Loucy (cell line): ENCODE results near the gene PRTG.
A peak's percentile ranks its signal among the peaks of the same experiment; 100 is the strongest.
"Not testable (repeated sequence)": the region's sequence is repeated elsewhere in the genome, so short reads cannot be mapped to it uniquely, and the experiment has no call there.

Experiments
- H2AFZ ChIP-seq: fragments of 200-600 bp; sonication (generic); 2 replicates; pipeline ENCODE4 v1.6.0; 2016; ENCODE audit warnings: antibody characterized with exemption, mild to moderate bottlenecking, low read length, moderate library complexity
- H3F3A ChIP-seq: fragments of 200-600 bp; 2 replicates; pipeline ENCODE4 v1.6.0; 2016; ENCODE audit warnings: antibody characterized with exemption, low read depth, mild to moderate bottlenecking
- H3K27me3 ChIP-seq: fragments of 200-600 bp; sonication (generic); 2 replicates; pipeline ENCODE4 v1.6.1; 2014; ENCODE audit warnings: low read length, mild to moderate bottlenecking; ENCODE audit not compliant: insufficient read depth, poor library complexity, severe bottlenecking
- H3K36me3 ChIP-seq: fragments of 200-600 bp; sonication (generic); 2 replicates; pipeline ENCODE4 v1.6.1; 2016; ENCODE audit warnings: low read length; ENCODE audit not compliant: insufficient read depth
- H3K4me1 ChIP-seq: fragments of 200-600 bp; sonication (generic); 2 replicates; pipeline ENCODE4 v1.5.1; 2014; ENCODE audit warnings: low read length, mild to moderate bottlenecking; ENCODE audit not compliant: insufficient read depth, poor library complexity, severe bottlenecking
- H3K4me2 ChIP-seq: fragments of 200-600 bp; sonication (generic); 2 replicates; pipeline ENCODE4 v1.6.0; 2014; ENCODE audit warnings: antibody characterized with exemption, low read length, low read depth, mild to moderate bottlenecking; ENCODE audit not compliant: poor library complexity, severe bottlenecking
- H3K4me3 ChIP-seq: fragments of 200-600 bp; sonication (generic); 2 replicates; pipeline ENCODE4 v1.5.1; 2014; ENCODE audit warnings: low read length, mild to moderate bottlenecking, mixed read lengths; ENCODE audit not compliant: poor library complexity, severe bottlenecking
- H3K79me2 ChIP-seq: fragments of 200-600 bp; sonication (generic); 2 replicates; pipeline ENCODE4 v1.6.1; 2014; ENCODE audit warnings: low read length; ENCODE audit not compliant: insufficient read depth
- H3K9ac ChIP-seq: fragments of 200-600 bp; sonication (generic); 2 replicates; pipeline ENCODE4 v1.6.0; 2014; ENCODE audit warnings: mild to moderate bottlenecking, low read depth, low read length, moderate library complexity; ENCODE audit not compliant: poor library complexity, severe bottlenecking
- H3K9me2 ChIP-seq: fragments of 200-600 bp; sonication (generic); replicated peaks from 2 replicates; pipeline ENCODE4 v1.6.1; 2016; ENCODE audit warnings: low read depth, low read length, mixed read lengths
- H3K9me3 ChIP-seq: fragments of 200-600 bp; sonication (generic); 2 replicates; pipeline ENCODE4 v1.6.1; 2014; ENCODE audit warnings: mild to moderate bottlenecking, antibody characterized with exemption, low read length, low read depth; ENCODE audit not compliant: insufficient read depth
- H4K20me1 ChIP-seq: fragments of 200-600 bp; sonication (generic); 2 replicates; pipeline ENCODE4 v1.6.0; 2014; ENCODE audit warnings: antibody characterized with exemption, low read length, mild to moderate bottlenecking; ENCODE audit not compliant: insufficient read depth, poor library complexity, severe bottlenecking
- EZH2phosphoT487 ChIP-seq: fragments of 200-600 bp; IDR thresholded peaks from 2 replicates; pipeline ENCODE4 v1.6.1; 2018; ENCODE audit warnings: antibody characterized with exemption, mild to moderate bottlenecking, moderate library complexity, borderline replicate concordance
- TF ChIP-seq, protein P1 (sequence below): fragments of 200-600 bp; sonication (generic); conservative IDR thresholded peaks from 2 replicates; pipeline ENCODE4 v1.5.1; 2014; ENCODE audit warnings: mild to moderate bottlenecking, antibody characterized with exemption, low read length

The PRTG gene

DNA sequence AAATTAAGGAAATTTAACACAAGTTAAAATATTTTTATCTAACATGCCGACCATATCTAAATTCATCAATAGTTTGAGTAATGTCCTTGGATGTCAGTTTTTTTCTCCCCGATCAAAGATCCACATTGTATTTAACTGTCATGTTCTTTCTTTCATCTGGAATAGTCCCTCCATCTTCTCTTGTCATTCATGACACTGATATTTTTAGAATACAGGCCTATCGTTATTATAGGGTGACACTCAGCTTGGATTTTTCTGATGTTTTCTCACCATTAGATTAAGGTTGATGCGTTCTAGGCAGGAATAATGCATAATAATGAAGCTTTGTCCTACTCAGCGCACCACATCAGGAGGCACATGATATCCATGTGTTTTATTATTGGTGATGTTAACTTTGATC, 141.6 kb downstream of the PRTG start:
- H3F3A ChIP-seq, result no peaks in the 10 kb centered on the region
- H3K4me3 ChIP-seq, result no peak overlapping the region
- H4K20me1 ChIP-seq, result no peaks in the 10 kb centered on the region
- H3K9me3 ChIP-seq, result no peaks in the 10 kb centered on the region; the same call in 1 of the 2 replicates
- no peak overlapping the region for H3K9ac ChIP-seq
- H3K4me1 ChIP-seq, result no peaks in the 10 kb centered on the region
- H2AFZ ChIP-seq, result no peak overlapping the region
- TF ChIP-seq EZH2phosphoT487, result no peak
- TF ChIP-seq, protein P1, sequence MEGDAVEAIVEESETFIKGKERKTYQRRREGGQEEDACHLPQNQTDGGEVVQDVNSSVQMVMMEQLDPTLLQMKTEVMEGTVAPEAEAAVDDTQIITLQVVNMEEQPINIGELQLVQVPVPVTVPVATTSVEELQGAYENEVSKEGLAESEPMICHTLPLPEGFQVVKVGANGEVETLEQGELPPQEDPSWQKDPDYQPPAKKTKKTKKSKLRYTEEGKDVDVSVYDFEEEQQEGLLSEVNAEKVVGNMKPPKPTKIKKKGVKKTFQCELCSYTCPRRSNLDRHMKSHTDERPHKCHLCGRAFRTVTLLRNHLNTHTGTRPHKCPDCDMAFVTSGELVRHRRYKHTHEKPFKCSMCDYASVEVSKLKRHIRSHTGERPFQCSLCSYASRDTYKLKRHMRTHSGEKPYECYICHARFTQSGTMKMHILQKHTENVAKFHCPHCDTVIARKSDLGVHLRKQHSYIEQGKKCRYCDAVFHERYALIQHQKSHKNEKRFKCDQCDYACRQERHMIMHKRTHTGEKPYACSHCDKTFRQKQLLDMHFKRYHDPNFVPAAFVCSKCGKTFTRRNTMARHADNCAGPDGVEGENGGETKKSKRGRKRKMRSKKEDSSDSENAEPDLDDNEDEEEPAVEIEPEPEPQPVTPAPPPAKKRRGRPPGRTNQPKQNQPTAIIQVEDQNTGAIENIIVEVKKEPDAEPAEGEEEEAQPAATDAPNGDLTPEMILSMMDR, result no peak
- H3K9me2 ChIP-seq, result no peaks in the 10 kb centered on the region
- H3K79me2 ChIP-seq, result no peaks in the 10 kb centered on the region
- H3K27me3 ChIP-seq, result no peaks in the 10 kb centered on the region
- H3K36me3 ChIP-seq, result no peaks in the 10 kb centered on the region
- no peak overlapping the region for H3K4me2 ChIP-seq

DNA sequence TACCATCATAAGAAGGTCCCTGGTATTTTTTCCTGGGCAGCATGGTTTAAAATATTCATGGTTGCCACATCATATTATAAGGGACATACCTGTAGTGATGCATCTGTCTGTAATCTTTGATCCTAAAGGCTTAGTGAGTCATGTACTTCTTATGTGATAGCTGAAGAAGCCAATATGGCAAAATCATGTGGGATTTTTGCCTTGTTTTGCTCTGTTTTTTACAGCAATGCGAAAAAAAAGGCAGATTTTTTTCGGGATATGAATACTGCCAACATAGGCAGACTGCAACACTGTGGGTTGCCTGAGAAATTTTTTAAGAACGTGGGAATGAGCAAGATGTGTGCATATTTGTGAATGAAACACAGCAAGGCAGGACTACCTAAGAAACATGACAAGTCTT, 143.5 kb downstream of the PRTG start:
- Histone ChIP-seq H3K9me2 (no peaks in the 10 kb centered on the region), H3K9ac (no peak overlapping the region), H3K9me3 (no peaks in the 10 kb centered on the region), H3K79me2 (no peaks in the 10 kb centered on the region), H4K20me1 (no peaks in the 10 kb centered on the region), H3K27me3 (no peaks in the 10 kb centered on the region), H3K4me2 (no peak overlapping the region), H2AFZ (no peak overlapping the region), H3K36me3 (no peaks in the 10 kb centered on the region), H3K4me1 (no peaks in the 10 kb centered on the region), H3F3A (no peaks in the 10 kb centered on the region), H3K4me3 (no peak overlapping the region)
- no peak for TF ChIP-seq EZH2phosphoT487
- TF ChIP-seq, protein P1, result no peak

DNA sequence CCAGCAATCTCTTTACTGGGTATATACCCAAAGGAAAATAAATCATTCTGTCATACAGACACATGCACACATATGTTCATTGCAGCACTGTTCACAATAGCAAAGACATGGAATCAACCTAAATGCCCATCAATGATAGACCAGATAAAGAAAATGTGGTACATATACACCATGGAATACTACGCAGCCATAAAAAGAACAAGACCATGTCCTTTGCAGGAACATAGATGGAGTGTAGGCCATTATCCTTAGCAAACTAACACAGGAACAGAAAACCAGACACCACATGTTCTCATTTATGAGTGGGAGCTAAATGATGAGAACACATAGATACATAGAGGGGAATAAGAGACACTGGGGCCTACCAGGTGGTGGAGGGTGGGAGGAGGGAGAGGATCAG, 149.9 kb downstream of the PRTG start:
- H3K9me2 ChIP-seq, H3K79me2 ChIP-seq, H3K27me3 ChIP-seq, H4K20me1 ChIP-seq, H3K4me3 ChIP-seq, H3F3A ChIP-seq, H3K4me2 ChIP-seq, H3K9ac ChIP-seq, H3K4me1 ChIP-seq, H2AFZ ChIP-seq, H3K9me3 ChIP-seq, H3K36me3 ChIP-seq: not testable (repeated sequence)

DNA sequence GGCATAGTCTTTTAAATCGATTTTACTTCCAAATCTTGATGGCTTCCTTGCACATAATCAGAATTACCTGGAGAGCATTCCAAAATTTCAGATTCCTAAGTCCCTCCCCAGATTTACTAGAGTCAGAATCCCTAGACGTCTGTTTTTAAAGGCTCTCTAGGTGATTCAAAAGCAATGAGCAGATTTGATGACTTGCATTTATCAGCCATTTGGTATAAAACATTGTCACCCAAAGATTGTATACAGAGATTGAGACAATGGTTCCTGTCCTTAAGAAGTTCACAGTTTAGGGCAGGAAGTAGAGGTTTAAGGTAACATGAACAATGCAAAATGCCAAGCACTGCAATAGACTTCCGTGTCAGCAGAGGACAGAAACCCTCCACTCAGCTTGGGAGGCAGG, 152.2 kb downstream of the PRTG start:
- Histone ChIP-seq H3K4me2 (peak overlapping the region; percentile 32), H3K9me2 (no peaks in the 10 kb centered on the region), H3K79me2 (no peaks in the 10 kb centered on the region), H3K4me3 (no peak overlapping the region), H3K36me3 (no peaks in the 10 kb centered on the region), H2AFZ (no peak overlapping the region), H3F3A (0 out of 2 replicates have a peak, but pooled peaks cover 5% of the 10 kb centered on the region), H3K4me1 (peaks cover 13% of the 10 kb centered on the region), H3K27me3 (no peaks in the 10 kb centered on the region), H3K9ac (no peak overlapping the region), H3K9me3 (no peaks in the 10 kb centered on the region), H4K20me1 (no peaks in the 10 kb centered on the region)
- TF ChIP-seq, protein P1, result no peak
- TF ChIP-seq EZH2phosphoT487, result no peak
